IMR-90 (cell line): Measurements from ENCODE around the gene LRRC19. TPM values are rescaled to one million over a fixed set of nuclear protein-coding genes. Genes with fewer than 3 reads are reported as not detected.

Experiments used
- ATAC-seq: fragments of 200-7000 bp; cut with Tn5 transposase; 2 replicates; pipeline ENCODE4 v1.9.1; 2020; ENCODE audit warnings: low read depth, mild to moderate bottlenecking, moderate library complexity
- BruUV-seq: library from RNA; stranded (reverse); fragments of 400-500 nt; replicated peaks from 2 replicates; lab custom pipeline; 2021; lab: Mats Ljungman, UMichigan
- CTCF ChIA-PET: fragments of 300-600 bp; formaldehyde crosslinking; extraction: SDS; loops from one replicate; lab custom pipeline; 2021; ENCODE audit warnings: antibody characterized with exemption; lab: Yijun Ruan, JAX
- POLR2A ChIA-PET: fragments of 300-600 bp; sonication (Branson Sonifier 250); formaldehyde crosslinking; loops from one replicate; lab custom pipeline; 2022; ENCODE audit warnings: antibody characterized with exemption; ENCODE audit not compliant: unreplicated experiment; lab: Charles Lee
- DNase-seq: peaks from one replicate; pipeline ENCODE4 v3.0.0; 2013
- H2AFZ ChIP-seq: replicated peaks from 2 replicates; pipeline ENCODE3; 2013; ENCODE audit warnings: low read length, mild to moderate bottlenecking; ENCODE audit not compliant: poor library complexity
- H2AK5ac ChIP-seq: 2 replicates; pipeline ENCODE4 v1.6.1; 2013; ENCODE audit warnings: low read depth, low read length, inconsistent platforms
- H2AK9ac ChIP-seq: replicated peaks from 2 replicates; pipeline ENCODE3; 2013; ENCODE audit warnings: mild to moderate bottlenecking, low read depth, low read length, moderate library complexity; ENCODE audit not compliant: poor library complexity
- H2BK120ac ChIP-seq: 2 replicates; pipeline ENCODE4 v1.6.1; 2013; ENCODE audit warnings: low read depth, low read length, inconsistent platforms
- H2BK15ac ChIP-seq: 3 replicates; pipeline ENCODE4 v1.6.1; 2013; ENCODE audit warnings: low read depth, low read length, inconsistent platforms
- H2BK20ac ChIP-seq: 2 replicates; pipeline ENCODE4 v1.6.1; 2013; ENCODE audit warnings: low read depth, mild to moderate bottlenecking, inconsistent platforms, low read length, moderate library complexity
- H2BK5ac ChIP-seq: 2 replicates; pipeline ENCODE4 v1.6.1; 2013; ENCODE audit warnings: mild to moderate bottlenecking, low read depth, low read length, inconsistent platforms; ENCODE audit not compliant: poor library complexity, severe bottlenecking
- H3K14ac ChIP-seq: replicated peaks from 2 replicates; pipeline ENCODE4 v1.6.1; 2013; ENCODE audit warnings: low read depth, low read length, inconsistent platforms
- H3K18ac ChIP-seq: 2 replicates; pipeline ENCODE4 v1.6.1; 2013; ENCODE audit warnings: low read depth, low read length, control low read depth
- H3K23ac ChIP-seq: 2 replicates; pipeline ENCODE4 v1.6.1; 2013; ENCODE audit warnings: low read depth, low read length, inconsistent platforms
- H3K27ac ChIP-seq: 2 replicates; pipeline ENCODE4 v1.5.1; 2013; ENCODE audit warnings: mild to moderate bottlenecking, control low read depth, low read length; ENCODE audit not compliant: insufficient read depth
- H3K27me3 ChIP-seq: 2 replicates; pipeline ENCODE4 v1.6.1; 2013; ENCODE audit warnings: low read length; ENCODE audit not compliant: control insufficient read depth, insufficient read depth
- H3K36me3 ChIP-seq: 2 replicates; pipeline ENCODE4 v1.6.1; 2013; ENCODE audit warnings: low read length, mixed read lengths; ENCODE audit not compliant: control insufficient read depth, insufficient read depth
- H3K4ac ChIP-seq: 2 replicates; pipeline ENCODE4 v1.6.1; 2013; ENCODE audit warnings: low read depth, low read length, inconsistent platforms
- H3K4me1 ChIP-seq: 2 replicates; pipeline ENCODE4 v1.6.1; 2013; ENCODE audit warnings: low read length, mixed read lengths; ENCODE audit not compliant: control insufficient read depth, insufficient read depth
- H3K4me2 ChIP-seq: 2 replicates; pipeline ENCODE4 v1.6.1; 2013; ENCODE audit warnings: low read depth, mild to moderate bottlenecking, control low read depth, low read length, moderate library complexity
- H3K4me3 ChIP-seq: 2 replicates; pipeline ENCODE4 v1.5.1; 2013; ENCODE audit warnings: low read depth, mild to moderate bottlenecking, control low read depth, low read length, moderate library complexity; ENCODE audit not compliant: insufficient read depth
- H3K56ac ChIP-seq: 2 replicates; pipeline ENCODE4 v1.6.1; 2013; ENCODE audit warnings: low read length, inconsistent platforms; ENCODE audit not compliant: insufficient read depth; ENCODE audit errors: extremely low read depth
- H3K79me1 ChIP-seq, 2 experiments: 2 replicates each; pipeline ENCODE4 v1.6.1; 2013; ENCODE audit warnings: low read length in 2 of 2, inconsistent platforms in 1 of 2, low read depth in 1 of 2
- H3K9ac ChIP-seq: 2 replicates; pipeline ENCODE4 v1.6.1; 2013; ENCODE audit warnings: low read depth, low read length, control low read depth
- H3K9me1 ChIP-seq: 2 replicates; pipeline ENCODE4 v1.6.1; 2013; ENCODE audit warnings: low read length, inconsistent platforms; ENCODE audit not compliant: insufficient read depth
- H3K9me3 ChIP-seq: 2 replicates; pipeline ENCODE4 v1.6.1; 2013; ENCODE audit warnings: low read length; ENCODE audit not compliant: control insufficient read depth, insufficient read depth
- H4K20me1 ChIP-seq: 2 replicates; pipeline ENCODE4 v1.6.1; 2013; ENCODE audit warnings: low read length, inconsistent platforms; ENCODE audit not compliant: insufficient read depth
- H4K5ac ChIP-seq: 2 replicates; pipeline ENCODE4 v1.6.1; 2013; ENCODE audit warnings: mild to moderate bottlenecking, low read depth, low read length, control low read depth
- H4K8ac ChIP-seq, 2 experiments: 2 replicates each; pipeline ENCODE4 v1.6.1; 2013; ENCODE audit warnings: low read depth in 2 of 2, low read length in 2 of 2, control low read depth in 1 of 2, inconsistent platforms in 1 of 2
- H4K91ac ChIP-seq: 2 replicates; pipeline ENCODE4 v1.6.1; 2013; ENCODE audit warnings: low read depth, low read length, inconsistent platforms; ENCODE audit not compliant: insufficient read depth
- BHLHE40 ChIP-seq: fragments of 150-350 bp; IDR thresholded peaks from 2 replicates; pipeline ENCODE4 v1.6.1; 2016; ENCODE audit warnings: mild to moderate bottlenecking, low read depth, low read length
- CEBPB ChIP-seq: IDR thresholded peaks from 2 replicates; pipeline ENCODE4 v1.6.1; 2012; ENCODE audit warnings: low read depth, low read length, improper control_type of control experiment
- CHD1 ChIP-seq: IDR thresholded peaks from 2 replicates; pipeline ENCODE4 v1.6.1; 2012; ENCODE audit warnings: low read depth, low read length, improper control_type of control experiment
- MAFK ChIP-seq: IDR thresholded peaks from 2 replicates; pipeline ENCODE4 v1.6.1; 2012; ENCODE audit warnings: low read depth, low read length, improper control_type of control experiment
- NFE2L2 ChIP-seq: fragments of 150-350 bp; IDR thresholded peaks from 2 replicates; pipeline ENCODE4 v1.6.1; 2016; ENCODE audit warnings: low read depth, mild to moderate bottlenecking, low read length
- POLR2A ChIP-seq: IDR thresholded peaks from 2 replicates; pipeline ENCODE4 v1.6.1; 2012; ENCODE audit warnings: mild to moderate bottlenecking, low read depth, low read length
- RFX5 ChIP-seq: IDR thresholded peaks from 2 replicates; pipeline ENCODE4 v1.8.0; 2012; ENCODE audit warnings: low read depth, mild to moderate bottlenecking, low read length, moderate library complexity
- SMC3 ChIP-seq: fragments of 150-350 bp; IDR thresholded peaks from 2 replicates; pipeline ENCODE4 v1.6.1; 2016; ENCODE audit warnings: low read depth, mild to moderate bottlenecking, antibody characterized with exemption, low read length, moderate library complexity
- WGBS, 2 experiments: methylation state at CpG; one replicate each; pipeline versions ENCODE4 v1.1.5 to v1.1.7; 2013; ENCODE audit warnings: missing lambda C conversion rate in 2 of 2; ENCODE audit not compliant: insufficient read length in 1 of 2; ENCODE audit errors: extremely low coverage in 2 of 2; 5-methylcytosine and 5-hydroxymethylcytosine counted together
- dilution Hi-C: fragments of 300-500 bp; cut with HindIII; formaldehyde crosslinking; loops from one replicate; pipeline ENCODE4 v1.14.3; 2018; ENCODE audit warnings: low sequenced_read_pairs; ENCODE audit not compliant: unreplicated experiment
- in situ Hi-C: fragments of 300-500 bp; cut with MboI; formaldehyde crosslinking; loops from 3 replicates; pipeline ENCODE4 v1.14.3; 2019; ENCODE audit warnings: low sequenced_read_pairs, inconsistent platforms, mixed read lengths
- intact Hi-C: fragments of 100-400 bp; cut with micrococcal nuclease; formaldehyde crosslinking; loops from 2 replicates; pipeline ENCODE4 v1.10.0; 2022
- polyA plus RNA-seq, 3 experiments: library from polyadenylated mRNA; depleted of rRNA; stranded (reverse); fragments of >200 nt; gene quantifications; 2 replicates each; pipeline ENCODE4 v1.2.3, GENCODE V29; 2012; ENCODE audit warnings: low replicate concordance in 1 of 3
- total RNA-seq: library from RNA; depleted of rRNA; stranded (reverse); fragments of >200 nt; gene quantifications from 2 replicates; pipeline ENCODE4 v1.2.3, GENCODE V29; 2012
- TF ChIP-seq, protein P1 (sequence below): conservative IDR thresholded peaks from 2 replicates; pipeline ENCODE4 v1.5.1; 2012; ENCODE audit warnings: mild to moderate bottlenecking, low read depth, low read length, improper control_type of control experiment
- TF ChIP-seq, protein P2 (sequence below): fragments of 150-350 bp; IDR thresholded peaks from 2 replicates; pipeline ENCODE4 v1.6.1; 2016; ENCODE audit warnings: low read depth, mild to moderate bottlenecking, low read length, moderate library complexity, borderline replicate concordance

The LRRC19 gene
- total and polyA plus RNA-seq, 2 of the 4 experiments (the other 2 are of a cell fraction): not detected

DNA sequence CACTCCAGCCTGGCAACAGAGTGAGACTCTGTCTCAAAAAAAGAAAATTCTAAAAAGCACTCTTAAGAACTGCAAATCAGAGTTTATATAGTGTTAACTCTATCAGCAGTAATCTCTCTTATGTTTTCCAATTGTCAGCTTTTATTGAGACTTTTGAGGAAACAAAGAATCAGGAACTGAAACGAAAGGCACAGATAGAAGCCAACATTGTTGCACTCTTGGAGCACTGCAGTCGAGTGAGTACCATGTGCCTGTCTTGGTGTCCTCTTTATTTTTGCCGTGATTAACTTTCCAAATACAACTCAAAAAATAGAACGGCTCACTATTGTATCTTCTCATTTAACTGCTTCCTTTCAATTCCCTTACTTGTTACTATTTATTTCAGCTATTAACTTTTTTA is 41.7 kb upstream of the LRRC19 start (continued):
- TF ChIP-seq, protein P1, sequence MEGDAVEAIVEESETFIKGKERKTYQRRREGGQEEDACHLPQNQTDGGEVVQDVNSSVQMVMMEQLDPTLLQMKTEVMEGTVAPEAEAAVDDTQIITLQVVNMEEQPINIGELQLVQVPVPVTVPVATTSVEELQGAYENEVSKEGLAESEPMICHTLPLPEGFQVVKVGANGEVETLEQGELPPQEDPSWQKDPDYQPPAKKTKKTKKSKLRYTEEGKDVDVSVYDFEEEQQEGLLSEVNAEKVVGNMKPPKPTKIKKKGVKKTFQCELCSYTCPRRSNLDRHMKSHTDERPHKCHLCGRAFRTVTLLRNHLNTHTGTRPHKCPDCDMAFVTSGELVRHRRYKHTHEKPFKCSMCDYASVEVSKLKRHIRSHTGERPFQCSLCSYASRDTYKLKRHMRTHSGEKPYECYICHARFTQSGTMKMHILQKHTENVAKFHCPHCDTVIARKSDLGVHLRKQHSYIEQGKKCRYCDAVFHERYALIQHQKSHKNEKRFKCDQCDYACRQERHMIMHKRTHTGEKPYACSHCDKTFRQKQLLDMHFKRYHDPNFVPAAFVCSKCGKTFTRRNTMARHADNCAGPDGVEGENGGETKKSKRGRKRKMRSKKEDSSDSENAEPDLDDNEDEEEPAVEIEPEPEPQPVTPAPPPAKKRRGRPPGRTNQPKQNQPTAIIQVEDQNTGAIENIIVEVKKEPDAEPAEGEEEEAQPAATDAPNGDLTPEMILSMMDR: no peak

DNA sequence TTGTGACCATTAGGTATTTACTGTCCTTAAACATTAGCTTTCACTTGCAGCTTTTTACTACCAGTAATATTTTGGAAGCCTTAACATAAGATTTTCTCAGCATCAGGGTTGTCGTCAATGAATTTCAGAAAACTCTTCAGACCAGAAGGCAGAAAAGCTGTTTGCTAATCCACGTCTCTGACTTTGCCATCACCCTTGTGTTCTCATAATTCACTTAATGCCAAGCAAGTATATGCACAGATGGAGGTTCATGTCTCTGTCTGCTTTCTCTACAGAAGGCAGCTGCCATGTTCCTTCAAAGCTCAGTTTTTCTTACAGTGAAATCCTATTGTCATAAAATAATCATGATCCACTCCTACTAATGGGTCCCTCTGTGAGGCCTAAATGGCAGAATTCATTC is 37.7 kb upstream of the LRRC19 start:
- H4K8ac ChIP-seq: no peak overlapping the region
- no peaks in the 10 kb centered on the region for H4K20me1 ChIP-seq
- no peak overlapping the region for H3K56ac ChIP-seq
- H2BK120ac ChIP-seq: no peak overlapping the region
- no peak for ATAC-seq
- H3K23ac ChIP-seq: no peak overlapping the region
- WGBS, 2 experiments: 82% methylated on average over 2 of the region's 2 CpGs; no CpG with 5 or more reads in 1 of the 2 experiments
- no peaks in the 10 kb centered on the region; the same call in 1 of the 2 replicates for H3K36me3 ChIP-seq
- H4K5ac ChIP-seq: no peak overlapping the region
- H3K27me3 ChIP-seq: no peaks in the 10 kb centered on the region
- no TSS peak for BruUV-seq
- intact Hi-C loops: no loop called here
- CTCF ChIA-PET: no interaction called here
- in situ Hi-C loops: no loop called here
- H3K27ac ChIP-seq: no peak overlapping the region
- no peaks in the 10 kb centered on the region for H3K9me3 ChIP-seq
- H3K4me1 ChIP-seq: no peaks in the 10 kb centered on the region
- no peaks in the 10 kb centered on the region for H3K9me1 ChIP-seq
- no peak overlapping the region for H4K91ac ChIP-seq
- H3K4ac ChIP-seq: no peak overlapping the region
- H2BK15ac ChIP-seq: no peak overlapping the region
- H3K4me2 ChIP-seq: no peak overlapping the region
- POLR2A ChIA-PET: no interaction called here
- no peak overlapping the region for H2AK5ac ChIP-seq
- dilution Hi-C loops: no loop called here
- no peak overlapping the region for H2BK20ac ChIP-seq
- no peaks in the 10 kb centered on the region for H3K79me1 ChIP-seq
- H2AK9ac ChIP-seq: no peak overlapping the region
- H3K18ac ChIP-seq: no peak overlapping the region
- no peak for DNase-seq
- no peak overlapping the region for H2BK5ac ChIP-seq
- no peak overlapping the region for H2AFZ ChIP-seq
- no peak overlapping the region for H3K4me3 ChIP-seq
- H3K14ac ChIP-seq: no peak overlapping the region
- no peak overlapping the region for H3K9ac ChIP-seq
- TF ChIP-seq CEBPB (no peak), RFX5 (no peak), SMC3 (no peak), POLR2A (no peak), NFE2L2 (no peak), CHD1 (no peak), BHLHE40 (no peak), MAFK (no peak)
- TF ChIP-seq, protein P2, sequence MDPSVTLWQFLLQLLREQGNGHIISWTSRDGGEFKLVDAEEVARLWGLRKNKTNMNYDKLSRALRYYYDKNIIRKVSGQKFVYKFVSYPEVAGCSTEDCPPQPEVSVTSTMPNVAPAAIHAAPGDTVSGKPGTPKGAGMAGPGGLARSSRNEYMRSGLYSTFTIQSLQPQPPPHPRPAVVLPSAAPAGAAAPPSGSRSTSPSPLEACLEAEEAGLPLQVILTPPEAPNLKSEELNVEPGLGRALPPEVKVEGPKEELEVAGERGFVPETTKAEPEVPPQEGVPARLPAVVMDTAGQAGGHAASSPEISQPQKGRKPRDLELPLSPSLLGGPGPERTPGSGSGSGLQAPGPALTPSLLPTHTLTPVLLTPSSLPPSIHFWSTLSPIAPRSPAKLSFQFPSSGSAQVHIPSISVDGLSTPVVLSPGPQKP: no peak
